SJSA1 (cell line): ENCODE data around the gene CERS6. TPM values are rescaled to one million over a fixed set of nuclear protein-coding genes. Genes with fewer than 3 reads are reported as not detected.

Experiments used
- DNase-seq, 2 experiments: peaks; one replicate each; pipeline ENCODE4 v3.0.0-alpha.2; 2015 to 2020; ENCODE audit warnings: low spot score in 2 of 2, low read depth in 1 of 2
- H3K27ac ChIP-seq: fragments of 250-450 bp; sonication (Bioruptor Pico); 2 replicates; pipeline ENCODE4 v1.5.1; 2020; ENCODE audit warnings: mild to moderate bottlenecking, moderate library complexity
- H3K27me3 ChIP-seq: fragments of 250-450 bp; sonication (Bioruptor Pico); replicated peaks from 2 replicates; pipeline ENCODE4 v1.5.1; 2020; ENCODE audit warnings: mild to moderate bottlenecking, moderate library complexity
- H3K36me3 ChIP-seq: fragments of 250-450 bp; sonication (Bioruptor Pico); 2 replicates; pipeline ENCODE4 v1.5.1; 2020; ENCODE audit warnings: mild to moderate bottlenecking
- H3K4me1 ChIP-seq: fragments of 250-450 bp; sonication (Bioruptor Pico); replicated peaks from 2 replicates; pipeline ENCODE4 v1.6.1; 2021; ENCODE audit warnings: mild to moderate bottlenecking
- H3K4me3 ChIP-seq: fragments of 250-450 bp; sonication (Bioruptor Pico); 2 replicates; pipeline ENCODE4 v1.5.1; 2020; ENCODE audit warnings: mild to moderate bottlenecking
- H3K9me3 ChIP-seq: fragments of 250-450 bp; sonication (Bioruptor Pico); replicated peaks from 2 replicates; pipeline ENCODE4 v1.5.1; 2020; ENCODE audit warnings: mild to moderate bottlenecking
- total RNA-seq: library from RNA; depleted of rRNA; stranded (reverse); fragments of >200 nt; shearing (Covaris generic); gene quantifications from 2 replicates; pipeline ENCODE4 v1.2.3, GENCODE V29; 2014

The CERS6 gene
- total RNA-seq, 1 experiment from 2014 or later, result 43.7 TPM

- no peak for DNase-seq
- H3K27ac ChIP-seq, result no peak overlapping the region
- no peaks in the 10 kb centered on the region for H3K4me1 ChIP-seq
Observed at GRCh38 chr2:168679741-168680310, 223.8 kb downstream of the CERS6 start.

DNA sequence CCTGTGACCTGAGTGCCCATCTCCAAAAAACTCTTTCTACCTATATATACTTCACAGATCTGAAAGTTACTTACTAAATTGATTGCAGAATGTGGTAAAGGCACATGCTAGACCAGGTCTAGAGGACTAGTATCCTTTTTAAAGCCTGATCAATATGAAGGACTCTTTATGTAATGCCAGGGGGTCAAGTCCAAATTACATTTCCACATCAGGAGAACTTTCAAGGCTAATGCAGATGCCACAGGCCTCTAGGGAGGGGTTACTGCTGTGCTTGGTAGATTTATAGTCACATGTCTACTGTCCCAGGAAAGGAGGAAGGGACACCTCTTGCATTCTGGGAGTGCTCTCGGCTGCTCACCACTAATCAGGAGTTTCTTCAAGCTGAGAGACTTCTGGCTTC is 227.9 kb downstream of the CERS6 start:
- Histone ChIP-seq H3K27me3 (no peaks in the 10 kb centered on the region), H3K36me3 (no peaks in the 10 kb centered on the region), H3K4me3 (no peak overlapping the region), H3K27ac (no peak overlapping the region), H3K9me3 (no peaks in the 10 kb centered on the region), H3K4me1 (peaks cover 9% of the 10 kb centered on the region)
- no peak for DNase-seq

More at GRCh38 chr2:168679741-168680310, 223.8 kb downstream of the CERS6 start:
- H3K27me3 ChIP-seq, result no peaks in the 10 kb centered on the region
- H3K4me3 ChIP-seq, result no peak overlapping the region
- H3K9me3 ChIP-seq, result no peaks in the 10 kb centered on the region
- no peaks in the 10 kb centered on the region for H3K36me3 ChIP-seq

DNA sequence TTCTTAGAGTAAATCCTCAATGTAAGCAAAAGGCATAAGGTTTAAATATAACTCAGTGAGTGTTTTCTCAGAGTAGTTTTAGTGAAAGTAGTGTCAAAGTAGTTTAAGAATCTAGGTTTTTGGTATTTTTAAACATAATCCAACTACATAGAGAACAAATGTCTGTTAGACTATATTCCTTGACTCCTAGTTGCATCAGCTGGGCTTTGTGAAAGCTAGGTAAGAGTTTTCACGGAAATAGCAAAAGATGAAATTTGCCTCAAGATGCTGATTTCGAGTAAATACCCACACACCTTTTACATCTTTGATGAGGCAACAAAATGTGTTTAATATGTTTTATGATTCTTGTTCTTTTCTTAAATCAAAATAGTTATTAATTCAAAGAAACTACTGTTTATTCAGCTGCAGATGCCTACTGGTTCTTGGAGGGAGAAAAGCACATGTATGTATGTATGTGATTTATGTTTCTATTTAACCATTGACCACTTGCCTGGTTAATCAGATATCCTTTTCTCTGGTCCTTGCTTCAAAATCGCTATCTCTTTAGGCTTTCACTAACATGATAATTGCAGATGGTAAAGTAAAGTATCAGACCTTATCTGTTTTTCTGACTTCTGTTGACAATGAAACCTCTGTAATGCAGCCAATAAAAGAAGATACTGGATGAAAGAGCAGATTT is 229.0 kb downstream of the CERS6 start:
- Histone ChIP-seq H3K4me3 (no peak overlapping the region), H3K27ac (no peak overlapping the region), H3K4me1 (peaks cover 9% of the 10 kb centered on the region), H3K36me3 (no peaks in the 10 kb centered on the region), H3K9me3 (no peaks in the 10 kb centered on the region), H3K27me3 (no peaks in the 10 kb centered on the region)
- no peak for DNase-seq

- Histone ChIP-seq H3K27ac (no peak overlapping the region), H3K9me3 (no peaks in the 10 kb centered on the region), H3K27me3 (no peaks in the 10 kb centered on the region), H3K4me1 (peaks cover 9% of the 10 kb centered on the region), H3K4me3 (no peak overlapping the region), H3K36me3 (no peaks in the 10 kb centered on the region)
- no peak for DNase-seq
Observed at GRCh38 chr2:168685600-168686451, 229.8 kb downstream of the CERS6 start.

DNA sequence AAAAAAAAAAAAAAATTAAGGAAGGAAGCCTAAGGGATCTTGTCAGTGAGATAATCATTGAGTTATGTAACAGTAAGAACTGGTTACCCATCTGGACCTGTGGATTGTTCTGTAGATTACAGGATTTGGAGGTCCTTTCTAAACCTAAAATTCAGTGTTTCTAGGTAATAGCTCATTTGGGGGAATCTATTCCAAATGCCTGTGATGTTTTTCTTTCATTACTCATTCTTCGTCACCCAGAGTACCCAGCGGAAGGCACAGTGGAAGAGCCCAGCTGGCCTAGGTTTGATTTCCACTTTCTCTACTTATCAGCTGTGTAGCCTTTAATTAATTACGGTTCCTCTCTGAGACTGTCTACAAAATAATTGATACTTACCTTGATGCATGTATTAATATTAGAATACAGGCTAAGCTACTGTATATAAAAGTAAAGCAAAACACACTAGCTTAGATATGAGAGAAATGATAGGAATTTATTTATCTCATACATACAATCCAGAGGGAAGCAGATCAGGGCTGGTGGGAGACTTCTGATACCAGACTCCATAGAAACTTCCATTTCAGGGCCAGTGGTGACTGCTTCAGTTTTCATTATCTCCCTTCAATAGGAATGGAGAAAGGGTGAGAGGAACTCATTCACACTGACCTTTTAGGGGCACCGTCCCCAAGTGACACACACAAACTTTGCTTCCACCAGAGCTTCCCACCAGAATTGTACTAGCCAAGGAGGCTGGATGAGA is 230.6 kb downstream of the CERS6 start:
- Histone ChIP-seq H3K4me3 (no peak overlapping the region), H3K36me3 (no peaks in the 10 kb centered on the region), H3K27me3 (no peaks in the 10 kb centered on the region), H3K4me1 (peaks cover 9% of the 10 kb centered on the region), H3K27ac (no peak overlapping the region), H3K9me3 (no peaks in the 10 kb centered on the region)
- peak in 1 of 2 experiments; percentile 21 for DNase-seq

- Histone ChIP-seq H3K36me3 (no peaks in the 10 kb centered on the region), H3K4me1 (peaks cover 9% of the 10 kb centered on the region), H3K27ac (no peak overlapping the region), H3K9me3 (no peaks in the 10 kb centered on the region), H3K27me3 (no peaks in the 10 kb centered on the region), H3K4me3 (no peak overlapping the region)
- DNase-seq, result peak in 1 of 2 experiments; percentile 18
Observed at GRCh38 chr2:168687314-168687713, 231.2 kb downstream of the CERS6 start.

DNA sequence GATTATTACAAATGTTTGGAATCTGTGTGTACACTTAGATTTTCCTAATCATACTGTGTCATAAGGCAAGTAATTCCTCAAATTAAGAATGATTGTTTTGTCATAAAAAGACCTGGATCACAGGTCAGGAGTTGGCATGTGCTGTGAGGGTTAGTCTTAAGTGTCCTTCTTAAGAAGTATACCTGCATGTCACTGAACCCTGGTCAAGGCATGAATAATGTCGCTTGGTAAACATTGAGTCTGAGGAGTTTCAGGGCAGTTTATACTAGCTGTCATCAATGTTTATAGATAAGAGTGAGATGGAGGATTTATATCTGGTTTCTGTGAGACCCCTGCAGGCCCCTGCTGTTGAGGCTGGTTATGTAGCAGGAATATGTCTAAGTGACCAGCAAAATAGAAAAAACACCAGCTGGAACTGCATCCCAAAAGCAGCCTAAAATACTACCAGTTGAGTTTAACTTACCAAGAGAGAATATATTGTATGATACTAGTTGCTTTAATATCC is 234.4 kb downstream of the CERS6 start:
- no peaks in the 10 kb centered on the region for H3K9me3 ChIP-seq
- no peak overlapping the region for H3K27ac ChIP-seq
- no peaks in the 10 kb centered on the region for H3K36me3 ChIP-seq
- no peak overlapping the region for H3K4me3 ChIP-seq
- no peak for DNase-seq
- H3K4me1 ChIP-seq, result peaks cover 9% of the 10 kb centered on the region
- no peaks in the 10 kb centered on the region for H3K27me3 ChIP-seq

GRCh38 chr2:168691221-168691620 is 235.1 kb downstream of the CERS6 start:
- Histone ChIP-seq H3K27ac (no peak overlapping the region), H3K4me3 (no peak overlapping the region), H3K27me3 (no peaks in the 10 kb centered on the region), H3K4me1 (peaks cover 6% of the 10 kb centered on the region), H3K36me3 (no peaks in the 10 kb centered on the region), H3K9me3 (no peaks in the 10 kb centered on the region)
- DNase-seq, result no peak

DNA sequence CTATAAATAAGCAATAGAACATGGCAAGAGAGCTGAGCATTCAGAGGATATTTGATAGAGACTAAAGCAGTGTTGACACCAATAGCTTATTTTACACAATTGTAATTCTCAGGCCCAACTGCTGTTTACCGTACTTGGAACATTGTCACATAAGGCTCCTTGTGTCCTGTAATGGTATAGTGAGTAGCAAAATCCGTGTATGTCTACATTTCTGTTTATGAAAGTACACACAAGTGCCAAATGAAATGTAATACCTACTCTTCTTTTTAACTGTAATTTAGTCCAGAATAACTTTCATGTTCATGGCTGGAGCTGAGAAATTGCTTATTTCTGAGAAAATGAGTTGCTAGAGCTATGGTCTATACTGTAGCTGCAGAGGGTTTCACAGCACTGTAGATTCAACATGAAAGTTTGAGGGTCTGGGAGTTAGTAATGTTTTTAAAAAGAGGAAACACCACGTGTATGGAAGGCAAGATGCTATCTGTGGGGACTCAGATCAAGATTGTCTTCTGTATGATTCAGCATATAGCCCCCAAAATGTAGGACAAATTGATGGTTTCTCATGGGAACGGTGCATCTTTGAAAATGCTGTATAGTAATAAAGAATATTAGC is 236.2 kb downstream of the CERS6 start:
- no peak overlapping the region for H3K4me3 ChIP-seq
- no peaks in the 10 kb centered on the region for H3K9me3 ChIP-seq
- H3K36me3 ChIP-seq, result no peaks in the 10 kb centered on the region
- no peaks in the 10 kb centered on the region for H3K4me1 ChIP-seq
- no peaks in the 10 kb centered on the region for H3K27me3 ChIP-seq
- no peak for DNase-seq
- no peak overlapping the region for H3K27ac ChIP-seq

- no peak overlapping the region for H3K4me3 ChIP-seq
- no peak for DNase-seq
- H3K4me1 ChIP-seq, result no peaks in the 10 kb centered on the region
- H3K27ac ChIP-seq, result no peak overlapping the region
- 0 out of 2 replicates have a peak, but pooled peaks cover 2% of the 10 kb centered on the region for H3K9me3 ChIP-seq
- H3K27me3 ChIP-seq, result no peaks in the 10 kb centered on the region
- H3K36me3 ChIP-seq, result no peaks in the 10 kb centered on the region
Observed at GRCh38 chr2:168694173-168694572, 238.1 kb downstream of the CERS6 start.

DNA sequence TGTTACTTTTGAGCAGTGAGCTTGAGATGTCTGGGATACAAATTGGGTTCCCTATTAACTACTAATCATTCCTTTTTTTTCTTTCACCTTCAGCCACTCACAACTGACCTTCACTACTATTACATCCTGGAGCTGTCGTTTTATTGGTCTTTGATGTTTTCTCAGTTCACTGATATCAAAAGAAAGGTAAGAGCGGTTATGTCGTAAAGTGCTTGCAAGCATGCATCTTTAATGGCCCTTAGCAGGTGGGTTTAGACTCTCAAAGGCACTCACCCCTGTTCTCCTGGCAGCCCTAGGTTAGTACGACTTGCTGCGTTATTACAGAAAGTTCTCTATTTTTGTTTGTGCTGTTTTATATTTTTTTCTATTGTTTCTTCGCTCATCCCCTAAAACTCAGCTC is 238.8 kb downstream of the CERS6 start:
- H3K9me3 ChIP-seq, result 0 out of 2 replicates have a peak, but pooled peaks cover 2% of the 10 kb centered on the region

DNA sequence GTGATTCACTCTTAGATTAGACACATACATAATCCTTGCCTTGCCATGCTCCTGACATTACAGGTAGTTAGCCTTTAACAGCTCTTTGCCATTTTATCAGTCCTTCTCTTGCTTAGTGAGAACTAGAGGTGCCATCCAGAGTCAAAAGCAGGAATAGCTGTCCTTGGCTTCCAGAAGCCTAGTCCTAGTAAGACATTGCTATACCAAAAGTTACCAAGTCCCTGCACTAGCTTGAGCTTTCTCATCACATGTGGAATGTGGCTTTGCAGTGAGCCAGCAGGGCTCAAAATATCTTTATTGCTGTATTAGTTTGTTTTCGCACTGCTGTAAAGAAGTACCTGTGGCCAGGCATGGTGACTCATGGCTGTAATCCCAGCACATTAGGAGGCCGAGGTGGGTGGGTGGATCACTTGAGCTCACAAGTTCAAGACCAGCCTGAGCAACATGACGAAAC is 241.6 kb downstream of the CERS6 start:
- H3K36me3 ChIP-seq, result no peaks in the 10 kb centered on the region
- no peaks in the 10 kb centered on the region for H3K4me1 ChIP-seq
- 0 out of 2 replicates have a peak, but pooled peaks cover 2% of the 10 kb centered on the region for H3K9me3 ChIP-seq
- H3K27me3 ChIP-seq, result no peaks in the 10 kb centered on the region
- H3K4me3 ChIP-seq, result no peak overlapping the region
- no peak for DNase-seq
- H3K27ac ChIP-seq, result no peak overlapping the region

More for the DNA sequence above, 238.8 kb downstream of the CERS6 start:
- Histone ChIP-seq H3K4me1 (no peaks in the 10 kb centered on the region), H3K4me3 (no peak overlapping the region), H3K36me3 (no peaks in the 10 kb centered on the region), H3K27me3 (no peaks in the 10 kb centered on the region), H3K27ac (no peak overlapping the region)
- no peak for DNase-seq

DNA sequence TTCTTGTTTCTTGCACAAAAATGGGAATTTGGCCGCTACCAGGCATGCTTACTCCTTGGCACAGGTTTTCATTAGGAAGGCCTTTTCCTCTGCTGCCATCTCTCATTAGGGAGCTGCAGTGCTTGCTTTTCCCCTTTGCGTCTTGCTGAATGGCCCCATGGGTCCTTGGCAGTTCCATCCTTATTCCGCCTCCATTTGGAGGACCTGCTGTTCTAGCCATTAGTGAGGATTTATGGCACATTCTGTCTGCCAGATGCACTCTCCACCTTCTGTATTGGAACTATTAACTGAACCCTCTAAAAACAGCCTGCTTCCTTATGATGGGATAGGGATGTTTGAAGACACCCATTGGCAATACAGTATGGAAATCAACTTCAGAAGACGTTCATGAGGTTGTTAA is 242.9 kb downstream of the CERS6 start:
- DNase-seq, result no peak
- Histone ChIP-seq H3K9me3 (0 out of 2 replicates have a peak, but pooled peaks cover 2% of the 10 kb centered on the region), H3K4me3 (no peak overlapping the region), H3K4me1 (no peaks in the 10 kb centered on the region), H3K27ac (no peak overlapping the region), H3K27me3 (no peaks in the 10 kb centered on the region), H3K36me3 (no peaks in the 10 kb centered on the region)
